Sciatic nerve (tissue), 2 donors: ENCODE measurements around the gene GPATCH3. TPM values are rescaled to one million over a fixed set of nuclear protein-coding genes. Genes with fewer than 3 reads are reported as not detected.
"Not testable (repeated sequence)": the region's sequence is repeated elsewhere in the genome, so short reads cannot be mapped to it uniquely, and the experiment has no call there.

Experiments used
- ATAC-seq: fragments of 200-7000 bp; cut with Tn5 transposase; one replicate; pipeline ENCODE4 v1.9.1; 2020; ENCODE audit warnings: mild to moderate bottlenecking, moderate library complexity
- DNase-seq: peaks from one replicate; pipeline ENCODE4 v3.0.0-alpha.2; 2020; ENCODE audit warnings: low spot score
- intact Hi-C: fragments of 100-400 bp; cut with DNase I; formaldehyde crosslinking; loops from one replicate; pipeline ENCODE4 v1.14.2; 2022
- total RNA-seq: library from RNA; stranded (reverse); fragmentation: NEBNext Ultra II Directional; extraction: Animal tissue kit (Norgen Biotek cat#: 25700); gene quantifications from one replicate; pipeline ENCODE4 v1.2.1, GENCODE V29; 2021
- donor health status: DM: no; HTN: no; CAD: no.
- donor health status: DM: no; HTN: no; CAD: no.

GPATCH3 gene
- total RNA-seq, 1 donor from 2014 or later: 12.3 TPM

DNA sequence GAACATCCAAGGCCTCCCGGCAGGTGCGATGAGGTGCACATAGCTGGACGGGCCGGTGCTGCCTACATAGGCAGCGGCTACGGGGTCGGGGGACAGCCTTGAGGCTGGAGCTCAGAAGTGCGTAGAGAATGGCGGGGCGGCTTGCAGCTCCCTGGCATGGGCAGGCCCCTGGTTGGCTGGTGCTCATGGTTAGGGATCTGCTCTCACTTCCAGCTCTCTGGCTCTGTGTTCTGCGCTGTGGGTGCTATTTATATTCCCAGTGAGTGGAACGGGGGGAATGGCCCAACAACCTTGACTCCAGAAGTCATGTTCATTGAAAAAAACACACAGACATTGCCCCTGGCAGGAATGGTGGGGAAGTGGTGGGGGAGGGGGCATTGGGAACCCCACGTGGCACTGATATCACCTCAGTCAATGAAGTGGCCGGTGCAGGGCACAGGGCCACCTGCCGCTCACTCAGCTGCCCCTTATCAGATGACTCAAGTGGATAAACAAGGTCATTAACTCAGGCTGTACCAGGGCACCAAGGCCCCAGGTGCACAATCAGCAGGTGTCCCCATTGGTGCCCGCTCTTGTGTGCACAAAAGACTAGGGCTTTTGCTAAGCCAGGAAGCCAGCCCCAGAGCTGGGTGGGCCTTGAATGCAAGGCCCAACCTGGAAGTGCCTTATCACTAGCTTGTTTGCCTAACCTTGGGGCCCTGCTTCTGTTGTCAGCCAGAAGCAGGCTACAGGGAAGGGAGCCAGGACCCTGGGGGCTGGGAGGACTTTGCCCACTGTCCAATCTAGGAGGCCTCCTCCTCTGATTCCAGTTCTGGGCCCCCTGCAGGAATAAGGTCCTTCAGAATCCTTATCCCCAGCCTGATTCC is 13.7 kb upstream of the GPATCH3 start, which contains the start of gene NR0B2:
NR0B2 (minus strand) TSS at position 222 of the 866 bp plus-strand sequence; CDS start at position 187, 35 bp downstream.
- intact Hi-C loops: no loop called here

GRCh38 chr1:26913389-26913753 is 13.1 kb upstream of the GPATCH3 start:
- ATAC-seq: no peak
- DNase-seq: no peak
- intact Hi-C loops: no loop called here

More for the DNA sequence above, 13.7 kb upstream of the GPATCH3 start, which contains the start of gene NR0B2:
- ATAC-seq: no peak
- no peak for DNase-seq

DNA sequence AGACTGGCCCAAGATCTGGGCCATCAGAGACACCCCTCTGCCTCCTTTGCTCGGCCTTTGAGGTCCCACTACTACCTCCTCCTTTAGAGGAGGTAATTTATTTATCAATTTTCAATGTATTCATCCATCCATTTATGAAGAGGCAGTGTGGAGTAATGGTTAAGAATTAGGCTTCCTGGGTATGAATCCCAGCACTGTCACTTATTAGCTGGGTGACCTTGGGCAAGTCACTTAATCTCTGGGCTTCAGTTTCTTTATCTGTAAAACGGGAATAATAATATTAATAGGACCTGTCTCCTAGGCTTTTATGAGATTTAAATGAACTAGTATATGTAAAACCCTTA is 11.9 kb upstream of the GPATCH3 start:
- ATAC-seq: no peak
- intact Hi-C loops: no loop called here
- no peak for DNase-seq

- DNase-seq: no peak
- intact Hi-C loops: no loop called here
Observed at GRCh38 chr1:26911399-26912146, 11.3 kb upstream of the GPATCH3 start.

DNA sequence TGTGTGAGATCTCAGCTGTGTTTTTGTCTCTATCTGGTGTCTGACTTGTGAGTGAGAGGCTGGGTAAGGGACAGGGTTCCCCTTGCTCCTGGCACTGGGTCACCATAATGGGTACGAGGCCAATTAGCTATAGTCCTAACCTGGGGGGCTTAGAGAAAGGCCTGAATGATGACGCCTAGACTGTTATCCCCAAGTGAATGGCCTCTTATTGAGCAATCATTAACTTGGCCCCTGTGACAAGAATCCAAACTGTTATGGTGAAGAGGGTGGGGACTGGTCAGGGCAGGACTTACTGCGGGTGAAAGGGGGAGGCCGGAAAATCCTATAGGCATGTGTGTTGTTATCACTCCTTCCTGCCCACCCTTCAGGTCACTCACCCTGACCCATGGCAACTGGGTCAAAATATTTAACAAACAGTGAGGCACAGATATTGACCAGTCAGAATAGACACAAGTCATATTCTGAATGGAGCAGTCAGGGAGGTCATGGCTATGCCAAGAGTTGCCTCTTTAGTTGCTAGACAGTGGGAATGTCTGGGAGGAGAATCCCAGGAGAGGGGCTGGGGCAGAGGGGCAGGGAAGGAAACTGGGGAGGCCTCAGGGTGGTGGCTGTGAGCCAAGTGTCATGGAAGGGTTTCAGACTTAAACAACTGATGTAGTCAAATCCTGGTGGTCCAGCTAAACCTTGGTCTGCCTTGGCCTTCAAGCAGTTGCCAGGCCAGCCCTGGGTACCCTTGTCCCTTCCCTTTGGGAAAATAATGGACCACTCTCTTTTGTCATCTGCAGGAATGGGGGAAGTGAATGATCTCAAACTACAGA is 10.3 kb upstream of the GPATCH3 start:
- no peak for DNase-seq
- intact Hi-C loops: no loop called here
- ATAC-seq: no peak

More at GRCh38 chr1:26911399-26912146, 11.3 kb upstream of the GPATCH3 start:
- no peak for ATAC-seq

DNA sequence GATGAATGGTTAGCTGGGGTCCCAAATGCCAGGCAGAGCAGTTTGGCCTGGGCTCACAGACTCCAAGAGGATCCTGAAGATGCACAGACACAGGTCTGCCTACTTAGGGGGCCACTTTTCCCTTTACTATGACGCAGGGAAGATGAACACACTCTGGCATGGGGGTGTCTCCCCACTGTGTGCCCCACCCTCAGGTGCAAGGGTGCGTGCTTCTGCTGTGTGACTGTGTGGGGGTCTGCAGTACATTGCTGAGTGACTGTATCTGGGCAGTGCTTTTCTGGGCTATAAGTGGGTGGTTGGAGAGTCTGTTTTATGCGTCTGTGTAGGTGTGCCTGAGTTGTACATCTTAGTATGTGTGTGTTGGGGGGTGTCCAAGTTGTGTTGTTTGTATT is 9.7 kb upstream of the GPATCH3 start:
- intact Hi-C loops: no loop called here
- no peak for ATAC-seq
- DNase-seq: no peak

GRCh38 chr1:26907071-26907917 is 7.0 kb upstream of the GPATCH3 start:
- DNase-seq (no peak), ATAC-seq (no peak)
- intact Hi-C loops: no loop called here

GRCh38 chr1:26900815-26901511 is 696 bp upstream of the GPATCH3 start:
- DNase-seq (no peak), ATAC-seq (no peak)

DNA sequence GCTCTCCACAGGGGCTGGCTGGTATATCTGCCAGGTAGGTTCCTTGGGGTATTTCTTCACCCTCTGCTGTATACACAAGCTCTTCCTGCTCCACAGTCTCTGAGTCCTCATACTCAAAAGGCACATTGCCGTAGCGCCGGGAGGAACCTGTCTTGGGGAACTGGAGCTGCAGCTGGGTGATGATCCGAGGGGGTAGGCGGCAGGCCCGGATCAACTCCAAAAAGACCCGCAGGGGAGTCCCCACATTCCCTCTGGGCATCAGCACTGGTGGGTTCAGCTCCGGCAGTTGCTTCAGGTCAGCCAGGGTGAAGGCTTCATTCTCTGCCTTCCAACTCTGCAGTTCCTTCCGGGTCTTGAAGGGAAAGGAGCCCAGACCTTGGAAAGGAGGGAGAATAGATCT is 2.9 kb downstream of the GPATCH3 start:
- ATAC-seq (no peak), DNase-seq (no peak)
- intact Hi-C loops: no loop called here

More at GRCh38 chr1:26900815-26901511, 696 bp upstream of the GPATCH3 start:
- intact Hi-C loops: no loop called here

GRCh38 chr1:26894263-26894662 is 6.0 kb downstream of the GPATCH3 start:
- ATAC-seq (no peak), DNase-seq (no peak)

GRCh38 chr1:26890467-26890796 is 9.8 kb downstream of the GPATCH3 start:
- intact Hi-C loops: no loop called here
- ATAC-seq (peak; percentile 59), DNase-seq (no peak)

More at GRCh38 chr1:26894263-26894662, 6.0 kb downstream of the GPATCH3 start:
- intact Hi-C loops: no loop called here

GRCh38 chr1:26889551-26890466 is 10.5 kb downstream of the GPATCH3 start, which contains the start of gene GPN2:
Gene GPN2, minus strand, starts transcription at chr1:26890283. Its CDS starts 187 bp downstream, at chr1:26890096.
- intact Hi-C loops: no loop called here
- DNase-seq (peak; percentile 87), ATAC-seq (peak; percentile 96)

- ATAC-seq: no peak
- no peak for DNase-seq
- intact Hi-C loops: no loop called here
Observed at GRCh38 chr1:26888231-26888630, 12.0 kb downstream of the GPATCH3 start.

GRCh38 chr1:26887125-26887524 is 13.1 kb downstream of the GPATCH3 start:
- no peak for ATAC-seq
- DNase-seq: no peak
- intact Hi-C loops: no loop called here

GRCh38 chr1:26882696-26883463 is 17.4 kb downstream of the GPATCH3 start:
- intact Hi-C loops: no loop called here
- DNase-seq: no peak
- ATAC-seq: no peak

DNA sequence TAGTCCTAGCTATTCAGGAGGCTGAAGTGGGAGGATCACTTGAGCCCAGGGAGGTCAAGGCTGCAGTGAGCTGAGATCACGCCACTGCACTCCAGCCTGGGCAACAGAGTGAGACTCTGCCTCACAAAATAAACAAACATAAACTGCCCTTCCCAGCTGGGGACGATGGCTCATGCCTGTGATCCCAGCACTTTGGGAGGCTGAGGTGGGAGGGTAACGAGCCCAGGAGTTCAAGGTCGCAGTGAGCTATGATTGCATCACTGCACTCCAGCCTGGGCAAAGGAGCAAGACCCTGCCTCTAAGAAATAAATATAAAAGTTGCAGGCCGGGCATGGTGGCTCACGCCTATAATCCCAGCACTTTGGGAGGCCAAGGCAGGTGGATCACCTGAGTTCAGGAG is 18.7 kb downstream of the GPATCH3 start:
- ATAC-seq, intact Hi-C loops, DNase-seq: not testable (repeated sequence)
